H9 (cell line): ENCODE data around the gene SCTR. TPM values are rescaled to one million over a fixed set of nuclear protein-coding genes. Genes with fewer than 3 reads are reported as not detected.

Experiments
- DNase-seq: peaks from one replicate; pipeline ENCODE4 v3.0.0-alpha.2; 2017
- H2AFZ ChIP-seq: one replicate; pipeline ENCODE4 v1.6.1; 2013; ENCODE audit warnings: mild to moderate bottlenecking, low read length, control low read depth, moderate library complexity
- H2AK5ac ChIP-seq: 2 replicates; pipeline ENCODE4 v1.6.1; 2013; ENCODE audit warnings: low read length, control low read depth, mixed read lengths; ENCODE audit not compliant: insufficient read length
- H2BK120ac ChIP-seq: one replicate; pipeline ENCODE4 v1.6.1; 2013; ENCODE audit warnings: low read depth, mild to moderate bottlenecking, low read length, control low read depth, inconsistent platforms; ENCODE audit not compliant: poor library complexity, severe bottlenecking
- H2BK12ac ChIP-seq: 2 replicates; pipeline ENCODE4 v1.6.1; 2013; ENCODE audit warnings: low read length, control low read depth, mixed read lengths, low read depth; ENCODE audit not compliant: insufficient read length
- H2BK15ac ChIP-seq: 2 replicates; pipeline ENCODE4 v1.6.1; 2013; ENCODE audit warnings: low read depth, low read length, control low read depth
- H2BK20ac ChIP-seq: one replicate; pipeline ENCODE4 v1.6.1; 2013; ENCODE audit warnings: low read depth, mild to moderate bottlenecking, low read length, control low read depth, inconsistent platforms; ENCODE audit not compliant: poor library complexity, severe bottlenecking
- H2BK5ac ChIP-seq: 2 replicates; pipeline ENCODE4 v1.6.1; 2013; ENCODE audit warnings: low read length, control low read depth, mixed read lengths; ENCODE audit not compliant: insufficient read length
- H3K14ac ChIP-seq: 2 replicates; pipeline ENCODE4 v1.6.1; 2013; ENCODE audit warnings: low read length, control low read depth; ENCODE audit not compliant: insufficient read depth
- H3K18ac ChIP-seq: 2 replicates; pipeline ENCODE4 v1.6.1; 2013; ENCODE audit warnings: low read depth, mild to moderate bottlenecking, mixed read lengths, low read length, control low read depth; ENCODE audit not compliant: insufficient read length
- H3K23ac ChIP-seq: 2 replicates; pipeline ENCODE4 v1.6.1; 2013; ENCODE audit warnings: low read length, control low read depth, mixed read lengths, low read depth; ENCODE audit not compliant: insufficient read length
- H3K23me2 ChIP-seq: 2 replicates; pipeline ENCODE4 v1.6.1; 2013; ENCODE audit warnings: low read depth, mild to moderate bottlenecking, mixed read lengths, low read length, control low read depth; ENCODE audit not compliant: insufficient read length, poor library complexity, severe bottlenecking
- H3K27ac ChIP-seq: 2 replicates; pipeline ENCODE4 v1.5.1; 2013; ENCODE audit warnings: low read length, control low read depth, mixed read lengths, low read depth; ENCODE audit not compliant: insufficient read length
- H3K27me3 ChIP-seq: 2 replicates; pipeline ENCODE4 v1.6.1; 2013; ENCODE audit warnings: low read length, control low read depth, inconsistent platforms; ENCODE audit not compliant: insufficient read depth
- H3K4ac ChIP-seq: 2 replicates; pipeline ENCODE4 v1.6.1; 2013; ENCODE audit warnings: low read depth, mild to moderate bottlenecking, control low read depth, inconsistent platforms, low read length, moderate library complexity
- H3K4me1 ChIP-seq: 2 replicates; pipeline ENCODE4 v1.6.1; 2013; ENCODE audit warnings: low read length, control low read depth, inconsistent platforms; ENCODE audit not compliant: insufficient read depth
- H3K4me2 ChIP-seq: 2 replicates; pipeline ENCODE4 v1.6.1; 2013; ENCODE audit warnings: low read length, control low read depth, mixed read lengths; ENCODE audit not compliant: insufficient read length, insufficient read depth
- H3K56ac ChIP-seq: 2 replicates; pipeline ENCODE4 v1.6.1; 2013; ENCODE audit warnings: low read depth, mild to moderate bottlenecking, mixed read lengths, low read length, control low read depth; ENCODE audit not compliant: insufficient read length
- H3K79me1 ChIP-seq: 2 replicates; pipeline ENCODE4 v1.6.1; 2013; ENCODE audit warnings: low read depth, mild to moderate bottlenecking, moderate library complexity, low read length, control low read depth, inconsistent platforms; ENCODE audit not compliant: insufficient read depth, poor library complexity, severe bottlenecking
- H3K79me2 ChIP-seq: 2 replicates; pipeline ENCODE4 v1.6.1; 2013; ENCODE audit warnings: low read length, control low read depth, inconsistent platforms; ENCODE audit not compliant: insufficient read depth
- H3K9ac ChIP-seq: 2 replicates; pipeline ENCODE4 v1.6.1; 2013; ENCODE audit warnings: low read length, control low read depth, mixed read lengths; ENCODE audit not compliant: insufficient read length; ENCODE audit errors: extremely low read depth
- H3K9me3 ChIP-seq: one replicate; pipeline ENCODE4 v1.6.1; 2013; ENCODE audit warnings: low read depth, low read length, inconsistent platforms; ENCODE audit not compliant: control insufficient read depth
- H3T11ph ChIP-seq: one replicate; pipeline ENCODE4 v1.6.1; 2013; ENCODE audit warnings: mild to moderate bottlenecking, low read length, control low read depth, inconsistent platforms
- H4K20me1 ChIP-seq: one replicate; pipeline ENCODE4 v1.6.1; 2013; ENCODE audit not compliant: control insufficient read depth, insufficient read length, insufficient read depth
- H4K5ac ChIP-seq: 2 replicates; pipeline ENCODE4 v1.6.1; 2013; ENCODE audit warnings: low read depth, mild to moderate bottlenecking, mixed read lengths, low read length, control low read depth; ENCODE audit not compliant: insufficient read length
- H4K8ac ChIP-seq: replicated peaks from 2 replicates; pipeline ENCODE4 v1.6.1; 2013; ENCODE audit warnings: low read length, control low read depth, mixed read lengths, low read depth; ENCODE audit not compliant: insufficient read length
- H4K91ac ChIP-seq: 2 replicates; pipeline ENCODE4 v1.6.1; 2013; ENCODE audit warnings: low read depth, mild to moderate bottlenecking, moderate library complexity, mixed read lengths, low read length, control low read depth; ENCODE audit not compliant: insufficient read length
- H3K27ac Mint-ChIP-seq, 3 experiments: 2 replicates in 2 of 3; 3 replicates in 1 of 3; pipeline ENCODE4 v1.8.0; 2020 to 2021; ENCODE audit warnings: mixed read lengths in 3 of 3, mild to moderate bottlenecking in 1 of 3, moderate library complexity in 1 of 3
- H3K27me3 Mint-ChIP-seq: 2 replicates; pipeline ENCODE4 v1.8.0; 2021; ENCODE audit warnings: low read depth, mild to moderate bottlenecking, moderate library complexity, mixed read lengths
- H3K36me3 Mint-ChIP-seq, 3 experiments: 2 replicates in 2 of 3; 3 replicates in 1 of 3; pipeline ENCODE4 v1.8.0; 2020 to 2021; ENCODE audit warnings: low read depth in 3 of 3, mixed read lengths in 3 of 3; ENCODE audit not compliant: insufficient read depth in 1 of 3
- H3K4me1 Mint-ChIP-seq, 2 experiments: 2 replicates each; pipeline ENCODE4 v1.8.0; 2020; ENCODE audit warnings: mixed read lengths in 2 of 2
- H3K4me3 Mint-ChIP-seq, 2 experiments: 2 replicates in 1 of 2; 3 replicates in 1 of 2; pipeline ENCODE4 v1.8.0; 2020 to 2021; ENCODE audit warnings: mild to moderate bottlenecking in 2 of 2, mixed read lengths in 2 of 2, moderate library complexity in 1 of 2
- H3K9me3 Mint-ChIP-seq, 2 experiments: 2 replicates in 1 of 2; 3 replicates in 1 of 2; pipeline ENCODE4 v1.8.0; 2020; ENCODE audit warnings: mild to moderate bottlenecking in 2 of 2, mixed read lengths in 2 of 2, moderate library complexity in 1 of 2
- CTCF ChIP-seq: fragments of 200-600 bp; sonication (generic); conservative IDR thresholded peaks from 3 replicates; pipeline ENCODE4 v1.8.0; 2021; ENCODE audit warnings: antibody characterized with exemption, mild to moderate bottlenecking
- WGBS: extraction: QIAGEN DNeasy Blood & Tissue Kit; methylation state at CpG from one replicate; pipeline ENCODE4 v1.1.7; 2013; ENCODE audit warnings: missing lambda C conversion rate, low lambda C conversion rate, mixed read lengths; ENCODE audit not compliant: insufficient read length; ENCODE audit errors: extremely low coverage; 5-methylcytosine and 5-hydroxymethylcytosine counted together
- total RNA-seq: library from RNA; stranded (reverse); gene quantifications from 2 replicates; pipeline ENCODE4 v1.2.1, GENCODE V29; 2021

SCTR gene
- total RNA-seq, 1 experiment from 2014 or later = not detected

GRCh38 chr2:119490106-119490505 is 34.2 kb downstream of the SCTR start:
- Mint-ChIP-seq H3K4me3 (no peak overlapping the region), H3K4me1 (peaks cover 22 to 29% of the 10 kb centered on the region in 2 experiments), H3K27me3 (peaks cover under 1% of the 10 kb centered on the region; the same call in 1 of the 2 replicates), H3K27ac (no peak overlapping the region), H3K36me3 (no peaks in the 10 kb centered on the region), H3K9me3 (no peaks in the 10 kb centered on the region)
- Histone ChIP-seq H4K8ac (no peak overlapping the region), H3K79me1 (no peaks in the 10 kb centered on the region), H3K27me3 (no peaks in the 10 kb centered on the region), H2BK120ac (no peak overlapping the region), H2BK5ac (no peak overlapping the region), H3K79me2 (no peaks in the 10 kb centered on the region), H4K20me1 (no peaks in the 10 kb centered on the region), H3K23me2 (no peaks in the 10 kb centered on the region), H3K4me1 (peaks cover 5% of the 10 kb centered on the region), H3K27ac (no peak overlapping the region), H3K23ac (no peak overlapping the region), H2BK15ac (no peak overlapping the region), H2AFZ (no peak overlapping the region), H3K4me2 (no peak overlapping the region), H3K14ac (no peak overlapping the region), H3K4ac (no peak overlapping the region), H3K18ac (no peak overlapping the region), H3K9me3 (no peaks in the 10 kb centered on the region), H2AK5ac (no peak overlapping the region), H3K9ac (no peak overlapping the region), H3K56ac (no peak overlapping the region), H2BK12ac (no peak overlapping the region), H4K5ac (no peak overlapping the region), H3T11ph (no peak overlapping the region), H2BK20ac (no peak overlapping the region), H4K91ac (no peak overlapping the region)
- DNase-seq = no peak
- no peak for TF ChIP-seq CTCF
- no CpG with 5 or more reads among the region's 8 CpGs for WGBS
